Panc1 (cell line): ENCODE measurements around the gene UBE2L6. TPM values are rescaled to one million over a fixed set of nuclear protein-coding genes. Genes with fewer than 3 reads are reported as not detected.
A peak's percentile ranks its signal among the peaks of the same experiment; 100 is the strongest.

Experiments
- ATAC-seq: fragments of 200-7000 bp; cut with Tn5 transposase; 2 replicates; pipeline ENCODE4 v1.9.1; 2020; ENCODE audit warnings: mild to moderate bottlenecking, moderate library complexity
- BruUV-seq: library from RNA; stranded (reverse); fragments of 400-500 nt; replicated peaks from 2 replicates; lab custom pipeline; 2021; lab: Mats Ljungman, UMichigan
- CTCF ChIA-PET: fragments of 300-600 bp; sonication (Branson Sonifier 250); formaldehyde crosslinking; loops from one replicate; lab custom pipeline; 2022; ENCODE audit warnings: antibody characterized with exemption; lab: Charles Lee
- POLR2A ChIA-PET: fragments of 300-600 bp; sonication (Branson Sonifier 250); formaldehyde crosslinking; loops from one replicate; lab custom pipeline; 2022; ENCODE audit warnings: antibody characterized with exemption; lab: Charles Lee
- DNase-seq: peaks from one replicate; pipeline ENCODE4 v3.0.0-alpha.2; 2010; ENCODE audit warnings: low read depth, low spot score
- H3K27ac ChIP-seq: 2 replicates; pipeline ENCODE4 v1.5.1; 2011; ENCODE audit warnings: mild to moderate bottlenecking, low read length, inconsistent platforms
- H3K27me3 ChIP-seq: fragments of 200-500 bp; sonication (Bioruptor generic); 2 replicates; pipeline ENCODE4 v1.6.0; 2014; ENCODE audit warnings: low read length, inconsistent platforms; ENCODE audit not compliant: control insufficient read depth, insufficient read depth
- H3K36me3 ChIP-seq: fragments of 200-500 bp; sonication (Bioruptor generic); 2 replicates; pipeline ENCODE4 v1.5.1; 2014; ENCODE audit warnings: inconsistent platforms, mild to moderate bottlenecking, low read length, moderate library complexity; ENCODE audit not compliant: control insufficient read depth, insufficient read depth
- H3K4me1 ChIP-seq: 2 replicates; pipeline ENCODE4 v1.5.1; 2011; ENCODE audit warnings: inconsistent platforms, mild to moderate bottlenecking, low read length, moderate library complexity; ENCODE audit not compliant: control insufficient read depth, insufficient read depth
- H3K4me3 ChIP-seq, 2 experiments: 2 replicates each; pipeline ENCODE4 v1.5.1; 2011 to 2012; ENCODE audit warnings: low read depth in 2 of 2, low read length in 2 of 2, mild to moderate bottlenecking in 2 of 2, inconsistent platforms in 1 of 2, moderate library complexity in 1 of 2
- H3K9me3 ChIP-seq: fragments of 200-500 bp; sonication (Bioruptor generic); 2 replicates; pipeline ENCODE4 v1.5.1; 2014; ENCODE audit warnings: low read depth, mild to moderate bottlenecking, inconsistent platforms, low read length, moderate library complexity; ENCODE audit not compliant: control insufficient read depth, insufficient read depth
- POLR2AphosphoS5 ChIP-seq: IDR thresholded peaks from 2 replicates; pipeline ENCODE4 v1.6.1; 2012; ENCODE audit warnings: mild to moderate bottlenecking, low read depth, low read length, moderate library complexity
- SIN3A ChIP-seq: IDR thresholded peaks from 2 replicates; pipeline ENCODE4 v1.6.1; 2012; ENCODE audit warnings: low read depth, mild to moderate bottlenecking, low read length, moderate library complexity, borderline replicate concordance; ENCODE audit not compliant: insufficient read depth
- TCF7L2 ChIP-seq: IDR thresholded peaks from 2 replicates; pipeline ENCODE4 v1.6.1; 2011; ENCODE audit warnings: mild to moderate bottlenecking, low read depth, low read length, inconsistent platforms
- in situ Hi-C: cut with HindIII; loops from 2 replicates; pipeline ENCODE4 v1.10.0; 2016; ENCODE audit warnings: low sequenced_read_pairs, low pct_unique_long_range_greater_than_20kb
- intact Hi-C: fragments of 100-400 bp; cut with micrococcal nuclease; formaldehyde crosslinking; loops from one replicate; pipeline ENCODE4 v1.10.0; 2022; ENCODE audit not compliant: unreplicated experiment
- total RNA-seq: library from RNA; stranded (reverse); gene quantifications from one replicate; pipeline ENCODE4 v1.2.1, GENCODE V29; 2021; ENCODE audit not compliant: unreplicated experiment
- TF ChIP-seq, protein P1 (sequence below), 2 experiments: IDR thresholded peaks; 2 replicates each; pipeline ENCODE4 v1.6.1; 2011 to 2012; ENCODE audit warnings: low read depth in 2 of 2, control low read depth in 1 of 2, low read length in 1 of 2, mild to moderate bottlenecking in 1 of 2, moderate library complexity in 1 of 2; ENCODE audit not compliant: insufficient read depth in 1 of 2
- TF ChIP-seq, protein P2 (sequence below): fragments of 450-650 bp; IDR thresholded peaks from 2 replicates; pipeline ENCODE4 v1.5.1; 2017; ENCODE audit warnings: mild to moderate bottlenecking

UBE2L6 gene
- total RNA-seq, 1 experiment from 2014 or later, result 19.1 TPM

DNA sequence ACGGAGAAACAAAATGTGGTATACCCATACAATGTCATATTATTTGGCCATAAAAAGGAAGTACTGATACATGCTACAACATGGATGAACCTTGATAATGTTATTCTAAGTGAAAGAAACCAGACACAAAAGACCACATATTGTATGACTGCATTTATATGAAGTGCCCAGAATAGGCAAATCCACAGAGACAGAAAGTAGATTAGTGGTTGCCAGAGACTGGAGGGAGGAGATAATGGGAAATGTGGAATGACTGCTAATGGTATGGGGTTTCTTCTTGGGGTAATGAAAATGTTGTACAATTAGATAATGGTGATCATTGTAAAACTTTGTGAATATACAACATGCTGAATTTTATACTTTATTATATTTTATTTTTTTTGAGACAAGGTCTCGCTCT is 46.4 kb downstream of the UBE2L6 start:
- no peak for DNase-seq
- intact Hi-C loops (no loop called here), in situ Hi-C loops (no loop called here)
- Histone ChIP-seq H3K9me3 (no peaks in the 10 kb centered on the region), H3K36me3 (no peaks in the 10 kb centered on the region), H3K4me3 (no peak overlapping the region), H3K27ac (no peak overlapping the region), H3K4me1 (no peaks in the 10 kb centered on the region), H3K27me3 (peaks cover under 1% of the 10 kb centered on the region; the same call in 1 of the 2 replicates)
- POLR2A ChIA-PET, result no interaction called here
- CTCF ChIA-PET, result interaction anchor here (0.8 kb wide), 1 partner anchor 29 kb away, joined by 4 read pairs; no protein-coding TSS in a partner anchor
- TF ChIP-seq, protein P1, sequence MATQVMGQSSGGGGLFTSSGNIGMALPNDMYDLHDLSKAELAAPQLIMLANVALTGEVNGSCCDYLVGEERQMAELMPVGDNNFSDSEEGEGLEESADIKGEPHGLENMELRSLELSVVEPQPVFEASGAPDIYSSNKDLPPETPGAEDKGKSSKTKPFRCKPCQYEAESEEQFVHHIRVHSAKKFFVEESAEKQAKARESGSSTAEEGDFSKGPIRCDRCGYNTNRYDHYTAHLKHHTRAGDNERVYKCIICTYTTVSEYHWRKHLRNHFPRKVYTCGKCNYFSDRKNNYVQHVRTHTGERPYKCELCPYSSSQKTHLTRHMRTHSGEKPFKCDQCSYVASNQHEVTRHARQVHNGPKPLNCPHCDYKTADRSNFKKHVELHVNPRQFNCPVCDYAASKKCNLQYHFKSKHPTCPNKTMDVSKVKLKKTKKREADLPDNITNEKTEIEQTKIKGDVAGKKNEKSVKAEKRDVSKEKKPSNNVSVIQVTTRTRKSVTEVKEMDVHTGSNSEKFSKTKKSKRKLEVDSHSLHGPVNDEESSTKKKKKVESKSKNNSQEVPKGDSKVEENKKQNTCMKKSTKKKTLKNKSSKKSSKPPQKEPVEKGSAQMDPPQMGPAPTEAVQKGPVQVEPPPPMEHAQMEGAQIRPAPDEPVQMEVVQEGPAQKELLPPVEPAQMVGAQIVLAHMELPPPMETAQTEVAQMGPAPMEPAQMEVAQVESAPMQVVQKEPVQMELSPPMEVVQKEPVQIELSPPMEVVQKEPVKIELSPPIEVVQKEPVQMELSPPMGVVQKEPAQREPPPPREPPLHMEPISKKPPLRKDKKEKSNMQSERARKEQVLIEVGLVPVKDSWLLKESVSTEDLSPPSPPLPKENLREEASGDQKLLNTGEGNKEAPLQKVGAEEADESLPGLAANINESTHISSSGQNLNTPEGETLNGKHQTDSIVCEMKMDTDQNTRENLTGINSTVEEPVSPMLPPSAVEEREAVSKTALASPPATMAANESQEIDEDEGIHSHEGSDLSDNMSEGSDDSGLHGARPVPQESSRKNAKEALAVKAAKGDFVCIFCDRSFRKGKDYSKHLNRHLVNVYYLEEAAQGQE (IDR thresholded peaks at IDR 0.05; ENCODE audit: insufficient read depth in 1 of 2, low read depth in 2 of 2, low read length in 1 of 2), result no peak
- TF ChIP-seq POLR2AphosphoS5, result no peak
- no peak for TF ChIP-seq SIN3A
- TF ChIP-seq, protein P2, sequence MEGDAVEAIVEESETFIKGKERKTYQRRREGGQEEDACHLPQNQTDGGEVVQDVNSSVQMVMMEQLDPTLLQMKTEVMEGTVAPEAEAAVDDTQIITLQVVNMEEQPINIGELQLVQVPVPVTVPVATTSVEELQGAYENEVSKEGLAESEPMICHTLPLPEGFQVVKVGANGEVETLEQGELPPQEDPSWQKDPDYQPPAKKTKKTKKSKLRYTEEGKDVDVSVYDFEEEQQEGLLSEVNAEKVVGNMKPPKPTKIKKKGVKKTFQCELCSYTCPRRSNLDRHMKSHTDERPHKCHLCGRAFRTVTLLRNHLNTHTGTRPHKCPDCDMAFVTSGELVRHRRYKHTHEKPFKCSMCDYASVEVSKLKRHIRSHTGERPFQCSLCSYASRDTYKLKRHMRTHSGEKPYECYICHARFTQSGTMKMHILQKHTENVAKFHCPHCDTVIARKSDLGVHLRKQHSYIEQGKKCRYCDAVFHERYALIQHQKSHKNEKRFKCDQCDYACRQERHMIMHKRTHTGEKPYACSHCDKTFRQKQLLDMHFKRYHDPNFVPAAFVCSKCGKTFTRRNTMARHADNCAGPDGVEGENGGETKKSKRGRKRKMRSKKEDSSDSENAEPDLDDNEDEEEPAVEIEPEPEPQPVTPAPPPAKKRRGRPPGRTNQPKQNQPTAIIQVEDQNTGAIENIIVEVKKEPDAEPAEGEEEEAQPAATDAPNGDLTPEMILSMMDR, result no peak
- no peak for TF ChIP-seq TCF7L2
- no peak for ATAC-seq
- no TSS peak for BruUV-seq

DNA sequence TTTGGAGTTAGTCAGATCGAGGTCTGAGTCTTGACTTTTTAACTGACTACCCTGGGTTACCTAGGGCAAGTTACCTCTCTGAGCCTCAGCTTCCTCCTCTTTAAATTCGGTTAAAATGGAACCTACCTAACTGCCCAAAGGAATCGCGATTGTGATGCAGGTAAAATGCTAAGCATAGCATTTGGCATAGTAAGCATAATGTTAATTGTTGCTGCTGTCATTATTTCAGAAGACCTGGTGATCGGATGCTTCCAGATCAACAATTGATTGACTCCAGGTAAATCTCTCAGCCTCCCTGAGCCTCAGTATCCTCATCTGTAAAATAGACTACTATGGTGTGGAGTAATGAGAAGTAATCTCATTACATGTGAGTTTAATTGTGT is 51.4 kb downstream of the UBE2L6 start:
- peaks cover 3% of the 10 kb centered on the region; the same call in 1 of the 2 replicates for H3K27me3 ChIP-seq
- ChIA-PET CTCF (interaction anchor here (0.6 kb wide), 3 partner anchors 16 to 25 kb away, joined by 3 read pairs; no protein-coding TSS in a partner anchor), POLR2A (no interaction called here)
- H3K4me3 ChIP-seq, result peak overlapping the region; percentile 50 to 70
- H3K36me3 ChIP-seq, result no peaks in the 10 kb centered on the region
- no peak for ATAC-seq
- intact Hi-C loops, result no loop called here
- DNase-seq, result no peak
- in situ Hi-C loops, result no loop called here
- no peaks in the 10 kb centered on the region for H3K4me1 ChIP-seq
- no TSS peak for BruUV-seq
- H3K9me3 ChIP-seq, result no peaks in the 10 kb centered on the region
- H3K27ac ChIP-seq, result no peak overlapping the region
- TF ChIP-seq, protein P2, result no peak
- TF ChIP-seq TCF7L2 (no peak), POLR2AphosphoS5 (no peak), SIN3A (no peak)
- TF ChIP-seq, protein P1 (IDR thresholded peaks at IDR 0.05; ENCODE audit: insufficient read depth in 1 of 2, low read depth in 2 of 2, low read length in 1 of 2), result no peak
